WTC11 (cell line): ENCODE data around the gene MYO1H. TPM values are rescaled to one million over a fixed set of nuclear protein-coding genes. Genes with fewer than 3 reads are reported as not detected.

Experiments
- ATAC-seq: fragments of 200-7000 bp; cut with Tn5 transposase; 2 replicates; pipeline ENCODE4 v1.10.0; 2021; ENCODE audit warnings: mild to moderate bottlenecking, moderate library complexity
- CTCF ChIA-PET: fragments of 300-600 bp; sonication (Branson Sonifier 250); formaldehyde crosslinking; loops from one replicate; lab custom pipeline; 2021; ENCODE audit warnings: antibody characterized with exemption; lab: Charles Lee
- POLR2A ChIA-PET: fragments of 350-600 bp; sonication (Branson Sonifier 250); formaldehyde crosslinking; loops from one replicate; lab custom pipeline; 2021; ENCODE audit warnings: antibody characterized with exemption; lab: Charles Lee
- DNase-seq: peaks from one replicate; pipeline ENCODE4 v3.0.0; 2021; ENCODE audit warnings: low spot score
- H3K27ac Mint-ChIP-seq: 2 replicates; pipeline ENCODE4 v1.8.0; 2021; ENCODE audit warnings: mixed read lengths
- H3K27me3 Mint-ChIP-seq: 2 replicates; pipeline ENCODE4 v1.8.0; 2021; ENCODE audit warnings: low read depth, mild to moderate bottlenecking, moderate library complexity, mixed read lengths
- H3K36me3 Mint-ChIP-seq: 2 replicates; pipeline ENCODE4 v1.8.0; 2021; ENCODE audit warnings: mixed read lengths
- H3K4me1 Mint-ChIP-seq: 2 replicates; pipeline ENCODE4 v1.8.0; 2022; ENCODE audit warnings: mixed read lengths
- H3K4me3 Mint-ChIP-seq: 2 replicates; pipeline ENCODE4 v1.8.0; 2021; ENCODE audit warnings: mild to moderate bottlenecking, moderate library complexity, mixed read lengths
- H3K9me3 Mint-ChIP-seq: 2 replicates; pipeline ENCODE4 v1.8.0; 2021; ENCODE audit warnings: mixed read lengths
- ATF1 ChIP-seq: sonication (generic); formaldehyde crosslinking; IDR thresholded peaks from 2 replicates; pipeline ENCODE4 v1.8.1; 2023; ENCODE audit warnings: mild to moderate bottlenecking, moderate library complexity, missing genetic modification reagents
- CREB1 ChIP-seq: sonication (generic); formaldehyde crosslinking; IDR thresholded peaks from 2 replicates; pipeline ENCODE4 v1.8.0; 2023; ENCODE audit warnings: mild to moderate bottlenecking, missing genetic modification reagents
- CREM ChIP-seq: sonication (generic); formaldehyde crosslinking; IDR thresholded peaks from 2 replicates; pipeline ENCODE4 v1.8.1; 2022; ENCODE audit warnings: mild to moderate bottlenecking, missing genetic modification reagents, moderate library complexity
- CTCF ChIP-seq: fragments of 200-600 bp; IDR thresholded peaks from 2 replicates; pipeline ENCODE4 v1.8.0; 2022; ENCODE audit warnings: antibody characterized with exemption
- EMX1 ChIP-seq: fragments of 250-450 bp; sonication (Bioruptor Pico); IDR thresholded peaks from 2 replicates; pipeline ENCODE4 v1.8.0; 2021; ENCODE audit warnings: mild to moderate bottlenecking
- FOXJ3 ChIP-seq: sonication (generic); formaldehyde crosslinking; IDR thresholded peaks from 2 replicates; pipeline ENCODE4 v1.9.0; 2021; ENCODE audit warnings: missing genetic modification reagents, mild to moderate bottlenecking, borderline replicate concordance
- FOXK1 ChIP-seq: sonication (generic); formaldehyde crosslinking; IDR thresholded peaks from 2 replicates; pipeline ENCODE4 v1.8.0; 2022; ENCODE audit warnings: mild to moderate bottlenecking, moderate library complexity, missing genetic modification reagents
- FOXP1 ChIP-seq: sonication (generic); formaldehyde crosslinking; IDR thresholded peaks from 2 replicates; pipeline ENCODE4 v1.8.0; 2022; ENCODE audit warnings: missing genetic modification reagents, mild to moderate bottlenecking, moderate library complexity, borderline replicate concordance
- GABPB1 ChIP-seq: sonication (generic); formaldehyde crosslinking; IDR thresholded peaks from 2 replicates; pipeline ENCODE4 v1.8.1; 2023; ENCODE audit warnings: mild to moderate bottlenecking, missing genetic modification reagents
- GTF2I ChIP-seq: fragments of 250-450 bp; sonication (Bioruptor Pico); conservative IDR thresholded peaks from 2 replicates; pipeline ENCODE4 v1.4.0; 2021; ENCODE audit warnings: mild to moderate bottlenecking
- IRF1 ChIP-seq: sonication (generic); formaldehyde crosslinking; IDR thresholded peaks from 2 replicates; pipeline ENCODE4 v1.8.0; 2023; ENCODE audit warnings: missing genetic modification reagents
- NR3C1 ChIP-seq: sonication (generic); formaldehyde crosslinking; conservative IDR thresholded peaks from 2 replicates; pipeline ENCODE4 v1.8.1; 2023; ENCODE audit warnings: low read depth, mild to moderate bottlenecking, missing genetic modification reagents
- TEAD1 ChIP-seq: sonication (generic); formaldehyde crosslinking; IDR thresholded peaks from 2 replicates; pipeline ENCODE4 v1.8.0; 2022; ENCODE audit warnings: mild to moderate bottlenecking, missing genetic modification reagents
- ZBTB43 ChIP-seq: sonication (generic); formaldehyde crosslinking; IDR thresholded peaks from 2 replicates; pipeline ENCODE4 v1.8.1; 2023; ENCODE audit warnings: mild to moderate bottlenecking, missing genetic modification reagents
- ZNF138 ChIP-seq: sonication (generic); formaldehyde crosslinking; conservative IDR thresholded peaks from 2 replicates; pipeline ENCODE4 v1.8.1; 2022; ENCODE audit warnings: mild to moderate bottlenecking, moderate library complexity, missing genetic modification reagents
- ZNF219 ChIP-seq: sonication (generic); formaldehyde crosslinking; IDR thresholded peaks from 2 replicates; pipeline ENCODE4 v1.8.0; 2023; ENCODE audit warnings: missing genetic modification reagents, mild to moderate bottlenecking, borderline replicate concordance
- ZNF232 ChIP-seq: sonication (generic); formaldehyde crosslinking; IDR thresholded peaks from 2 replicates; pipeline ENCODE4 v1.8.0; 2022; ENCODE audit warnings: mild to moderate bottlenecking, missing genetic modification reagents
- ZNF263 ChIP-seq: sonication (generic); formaldehyde crosslinking; IDR thresholded peaks from 2 replicates; pipeline ENCODE4 v1.8.1; 2022; ENCODE audit warnings: low read depth, mild to moderate bottlenecking, moderate library complexity, missing genetic modification reagents
- ZNF671 ChIP-seq: fragments of 250-450 bp; sonication (Bioruptor Pico); IDR thresholded peaks from 2 replicates; pipeline ENCODE4 v1.8.0; 2021; ENCODE audit warnings: mild to moderate bottlenecking
- total RNA-seq: library from RNA; stranded (reverse); gene quantifications from 3 replicates; pipeline ENCODE4 v1.2.3, GENCODE V29; 2021
- TF ChIP-seq, protein P1 (sequence below): sonication (generic); formaldehyde crosslinking; IDR thresholded peaks from 2 replicates; pipeline ENCODE4 v1.8.1; 2023; ENCODE audit warnings: mild to moderate bottlenecking, missing genetic modification reagents, moderate library complexity
- TF ChIP-seq, protein P2 (sequence below): sonication (generic); formaldehyde crosslinking; IDR thresholded peaks from 2 replicates; pipeline ENCODE4 v1.8.1; 2022; ENCODE audit warnings: low read depth, mild to moderate bottlenecking, moderate library complexity, missing genetic modification reagents, borderline replicate concordance
- TF ChIP-seq, protein P3 (sequence below): sonication (generic); formaldehyde crosslinking; IDR thresholded peaks from 2 replicates; pipeline ENCODE4 v1.8.1; 2023; ENCODE audit warnings: mild to moderate bottlenecking, missing genetic modification reagents

MYO1H gene
- total RNA-seq, 1 experiment from 2014 or later = 0.44 TPM

DNA sequence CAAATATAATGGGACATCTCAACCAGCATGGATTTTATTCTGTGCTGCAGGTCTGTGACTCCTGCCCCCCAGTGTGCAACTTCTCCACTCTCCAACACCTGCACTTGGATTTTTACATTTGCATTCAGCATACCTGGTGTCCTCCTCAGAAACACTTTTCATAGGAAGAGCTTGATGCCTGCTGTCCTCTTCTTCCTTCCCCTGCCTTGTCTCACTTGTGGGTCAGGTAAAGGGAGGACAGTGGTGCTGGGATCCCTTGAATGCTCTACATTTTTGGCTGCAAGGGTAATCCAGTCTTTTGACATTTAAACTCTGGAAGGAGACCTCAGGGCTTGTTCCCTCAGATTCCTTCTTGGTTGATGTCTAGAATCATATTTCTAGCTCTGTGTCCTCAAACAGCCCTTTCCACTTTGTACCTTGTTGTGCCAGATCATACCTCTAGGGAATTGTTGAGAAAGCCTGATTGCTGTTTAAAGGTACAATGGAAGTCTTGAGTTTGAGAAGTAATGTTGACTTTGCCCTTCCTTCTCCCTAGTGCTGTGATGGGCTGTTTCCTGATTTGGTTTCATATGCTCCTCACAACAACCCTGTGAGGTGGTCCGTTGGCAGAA, 142.4 kb downstream of the MYO1H start:
- no peak for ATAC-seq
- DNase-seq = no peak
- H3K4me1 Mint-ChIP-seq = no peaks in the 10 kb centered on the region
- peaks cover 9% of the 10 kb centered on the region for H3K9me3 Mint-ChIP-seq
- H3K36me3 Mint-ChIP-seq = peaks cover 76% of the 10 kb centered on the region
- no peak for TF ChIP-seq IRF1 (CRISPR knock-in tag)
- TF ChIP-seq CTCF = no peak
- TF ChIP-seq TEAD1 (CRISPR knock-in tag) = no peak
- no peak for TF ChIP-seq ZNF232
- no peak for TF ChIP-seq NR3C1 (CRISPR knock-in tag)
- no peak for TF ChIP-seq CREM
- TF ChIP-seq ZBTB43 (CRISPR knock-in tag) = no peak
- TF ChIP-seq, protein P1, sequence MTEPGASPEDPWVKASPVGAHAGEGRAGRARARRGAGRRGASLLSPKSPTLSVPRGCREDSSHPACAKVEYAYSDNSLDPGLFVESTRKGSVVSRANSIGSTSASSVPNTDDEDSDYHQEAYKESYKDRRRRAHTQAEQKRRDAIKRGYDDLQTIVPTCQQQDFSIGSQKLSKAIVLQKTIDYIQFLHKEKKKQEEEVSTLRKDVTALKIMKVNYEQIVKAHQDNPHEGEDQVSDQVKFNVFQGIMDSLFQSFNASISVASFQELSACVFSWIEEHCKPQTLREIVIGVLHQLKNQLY = no peak
- no peak for TF ChIP-seq GTF2I (CRISPR knock-in tag)
- TF ChIP-seq, protein P2, sequence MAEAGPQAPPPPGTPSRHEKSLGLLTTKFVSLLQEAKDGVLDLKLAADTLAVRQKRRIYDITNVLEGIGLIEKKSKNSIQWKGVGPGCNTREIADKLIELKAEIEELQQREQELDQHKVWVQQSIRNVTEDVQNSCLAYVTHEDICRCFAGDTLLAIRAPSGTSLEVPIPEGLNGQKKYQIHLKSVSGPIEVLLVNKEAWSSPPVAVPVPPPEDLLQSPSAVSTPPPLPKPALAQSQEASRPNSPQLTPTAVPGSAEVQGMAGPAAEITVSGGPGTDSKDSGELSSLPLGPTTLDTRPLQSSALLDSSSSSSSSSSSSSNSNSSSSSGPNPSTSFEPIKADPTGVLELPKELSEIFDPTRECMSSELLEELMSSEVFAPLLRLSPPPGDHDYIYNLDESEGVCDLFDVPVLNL (CRISPR knock-in tag) = no peak
- no peak for TF ChIP-seq ZNF263 (CRISPR knock-in tag)
- TF ChIP-seq FOXK1 = no peak
- TF ChIP-seq FOXJ3 (CRISPR knock-in tag) = no peak
- no peak for TF ChIP-seq ZNF138
- TF ChIP-seq, all 79 proteins: peak for 0
- POLR2A ChIA-PET = no interaction called here
- Mint-ChIP-seq H3K27ac (no peak overlapping the region), H3K27me3 (no peaks in the 10 kb centered on the region), H3K4me3 (no peak overlapping the region)
- CTCF ChIA-PET = interaction anchor here (1.3 to 1.4 kb wide), 2 partner anchors 29 to 57 kb away, joined by 3 to 5 read pairs; no protein-coding TSS in a partner anchor

DNA sequence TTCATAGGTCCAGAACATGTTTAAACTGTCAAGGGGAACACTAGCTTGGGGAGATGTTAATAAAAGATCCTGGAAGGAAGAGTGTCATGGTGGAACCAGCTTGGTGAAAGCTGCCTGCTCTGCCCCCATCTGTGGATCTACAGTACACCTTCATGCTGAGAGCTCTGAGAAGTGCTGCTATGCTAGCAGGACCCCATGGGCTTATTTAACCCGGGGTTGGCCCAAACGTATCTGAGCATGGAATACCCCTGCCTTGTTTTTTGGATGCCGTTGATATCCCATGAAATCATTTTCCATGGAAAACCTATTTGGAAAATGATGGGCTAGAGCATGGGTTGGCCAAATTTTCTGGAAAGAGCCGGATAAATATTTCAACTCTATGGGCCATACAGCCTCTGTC, 144.0 kb downstream of the MYO1H start:
- CTCF ChIA-PET = no interaction called here
- TF ChIP-seq FOXP1 (CRISPR knock-in tag) (no peak), CREB1 (CRISPR knock-in tag) (no peak), ATF1 (CRISPR knock-in tag) (no peak), TEAD1 (CRISPR knock-in tag) (no peak), GABPB1 (CRISPR knock-in tag) (no peak), ZNF671 (CRISPR knock-in tag) (no peak), CTCF (no peak), ZNF219 (CRISPR knock-in tag) (no peak), EMX1 (CRISPR knock-in tag) (no peak)
- TF ChIP-seq, protein P3, sequence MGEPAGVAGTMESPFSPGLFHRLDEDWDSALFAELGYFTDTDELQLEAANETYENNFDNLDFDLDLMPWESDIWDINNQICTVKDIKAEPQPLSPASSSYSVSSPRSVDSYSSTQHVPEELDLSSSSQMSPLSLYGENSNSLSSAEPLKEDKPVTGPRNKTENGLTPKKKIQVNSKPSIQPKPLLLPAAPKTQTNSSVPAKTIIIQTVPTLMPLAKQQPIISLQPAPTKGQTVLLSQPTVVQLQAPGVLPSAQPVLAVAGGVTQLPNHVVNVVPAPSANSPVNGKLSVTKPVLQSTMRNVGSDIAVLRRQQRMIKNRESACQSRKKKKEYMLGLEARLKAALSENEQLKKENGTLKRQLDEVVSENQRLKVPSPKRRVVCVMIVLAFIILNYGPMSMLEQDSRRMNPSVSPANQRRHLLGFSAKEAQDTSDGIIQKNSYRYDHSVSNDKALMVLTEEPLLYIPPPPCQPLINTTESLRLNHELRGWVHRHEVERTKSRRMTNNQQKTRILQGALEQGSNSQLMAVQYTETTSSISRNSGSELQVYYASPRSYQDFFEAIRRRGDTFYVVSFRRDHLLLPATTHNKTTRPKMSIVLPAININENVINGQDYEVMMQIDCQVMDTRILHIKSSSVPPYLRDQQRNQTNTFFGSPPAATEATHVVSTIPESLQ (CRISPR knock-in tag) = no peak
- no peak for ATAC-seq
- peaks cover 25% of the 10 kb centered on the region for H3K9me3 Mint-ChIP-seq
- no peak overlapping the region for H3K27ac Mint-ChIP-seq
- POLR2A ChIA-PET = no interaction called here
- H3K4me3 Mint-ChIP-seq = no peak overlapping the region
- no peaks in the 10 kb centered on the region for H3K27me3 Mint-ChIP-seq
- peaks cover 79% of the 10 kb centered on the region for H3K36me3 Mint-ChIP-seq
- H3K4me1 Mint-ChIP-seq = no peaks in the 10 kb centered on the region
- DNase-seq = no peak
